Keratinocyte (primary cell): ENCODE results near the gene NFKBIL1. TPM values are rescaled to one million over a fixed set of nuclear protein-coding genes. Genes with fewer than 3 reads are reported as not detected.
A peak's percentile ranks its signal among the peaks of the same experiment; 100 is the strongest.
"Not testable (repeated sequence)": the region's sequence is repeated elsewhere in the genome, so short reads cannot be mapped to it uniquely, and the experiment has no call there.

ENCODE experiments used
- DNase-seq: peaks from one replicate; pipeline ENCODE4 v3.0.0-alpha.2; 2011; ENCODE audit warnings: low read depth, missing footprints, low spot score
- FAIRE-seq: peaks from 2 replicates; lab custom pipeline; 2011; peaks lifted over from hg19 to GRCh38; lab: Jason Lieb, UNC
- H2AFZ ChIP-seq: 2 replicates; pipeline ENCODE4 v1.6.0; 2012; ENCODE audit warnings: low read length, control low read depth, inconsistent platforms; ENCODE audit not compliant: control insufficient read depth
- H3K27ac ChIP-seq: 2 replicates; pipeline ENCODE4 v1.5.1; 2011; ENCODE audit warnings: low read length; ENCODE audit not compliant: control insufficient read depth, insufficient read depth
- H3K27me3 ChIP-seq: 3 replicates; pipeline ENCODE4 v1.6.0; 2011; ENCODE audit warnings: low read length; ENCODE audit not compliant: control insufficient read depth, insufficient read depth; ENCODE audit errors: extremely low read depth
- H3K36me3 ChIP-seq, 2 experiments: 2 replicates in 1 of 2; 3 replicates in 1 of 2; pipeline ENCODE4 v1.5.1; 2011; ENCODE audit warnings: low read length in 2 of 2, mild to moderate bottlenecking in 1 of 2; ENCODE audit not compliant: control insufficient read depth in 2 of 2, insufficient read depth in 2 of 2; ENCODE audit errors: extremely low read depth in 1 of 2
- H3K4me1 ChIP-seq: 3 replicates; pipeline ENCODE4 v1.5.1; 2011; ENCODE audit warnings: low read length; ENCODE audit not compliant: control insufficient read depth, insufficient read depth; ENCODE audit errors: extremely low read depth
- H3K4me2 ChIP-seq: 3 replicates; pipeline ENCODE4 v1.6.0; 2011; ENCODE audit warnings: low read depth, low read length; ENCODE audit not compliant: control insufficient read depth, insufficient read depth; ENCODE audit errors: extremely low read depth
- H3K4me3 ChIP-seq, 3 experiments: fragments of 200-600 bp in 1 of 3; sonication (generic) in 1 of 3; 2 replicates in 2 of 3; 3 replicates in 1 of 3; pipeline ENCODE4 v1.5.1; 2011 to 2016; ENCODE audit warnings: low read length in 3 of 3, mild to moderate bottlenecking in 3 of 3, control low read depth in 2 of 3, inconsistent platforms in 1 of 3, low read depth in 1 of 3, mixed read lengths in 1 of 3, mixed run types in 1 of 3, moderate library complexity in 1 of 3; ENCODE audit not compliant: control insufficient read depth in 2 of 3, insufficient read depth in 2 of 3; ENCODE audit errors: extremely low read depth in 1 of 3
- H3K79me2 ChIP-seq: 2 replicates; pipeline ENCODE4 v1.6.0; 2012; ENCODE audit warnings: low read length; ENCODE audit not compliant: control insufficient read depth, insufficient read depth
- H3K9ac ChIP-seq: 3 replicates; pipeline ENCODE4 v1.6.0; 2011; ENCODE audit warnings: low read length; ENCODE audit not compliant: control insufficient read depth, insufficient read depth; ENCODE audit errors: extremely low read depth
- H3K9me1 ChIP-seq: 3 replicates; pipeline ENCODE4 v1.6.0; 2011; ENCODE audit warnings: low read length; ENCODE audit not compliant: control insufficient read depth, insufficient read depth; ENCODE audit errors: extremely low read depth
- H3K9me3 ChIP-seq: 2 replicates; pipeline ENCODE4 v1.5.1; 2012; ENCODE audit warnings: low read depth, low read length; ENCODE audit not compliant: control insufficient read depth
- H4K20me1 ChIP-seq: 3 replicates; pipeline ENCODE4 v1.6.0; 2011; ENCODE audit warnings: low read length; ENCODE audit not compliant: control insufficient read depth, insufficient read depth; ENCODE audit errors: extremely low read depth
- CTCF ChIP-seq, 3 experiments: IDR thresholded peaks in 1 of 3; conservative IDR thresholded peaks in 1 of 3; optimal IDR thresholded peaks in 1 of 3; 2 replicates in 2 of 3; 3 replicates in 1 of 3; pipeline versions ENCODE3 to v1.5.1; 2011; ENCODE audit warnings: low read length in 3 of 3, mild to moderate bottlenecking in 3 of 3, moderate library complexity in 2 of 3, control low read depth in 1 of 3, inconsistent platforms in 1 of 3; ENCODE audit not compliant: insufficient read depth in 2 of 3; ENCODE audit errors: extremely low read depth in 1 of 3
- EZH2 ChIP-seq: IDR thresholded peaks from one replicate; pipeline ENCODE4 v1.6.1; 2012; ENCODE audit warnings: inconsistent platforms, mild to moderate bottlenecking, low read length, moderate library complexity
- dilution Hi-C: fragments of 300-500 bp; cut with MboI; formaldehyde crosslinking; loops from one replicate; pipeline ENCODE4 v1.7.0; 2020; ENCODE audit warnings: low sequenced_read_pairs; ENCODE audit not compliant: extremely low pct_ligation_motif_present
- polyA minus RNA-seq, 3 experiments: library from RNA; depleted of rRNA, polyadenylated mRNA; stranded (reverse); fragments of >200 nt; gene quantifications; 1 replicate in 1 of 3; 2 replicates in 1 of 3; 3 replicates in 1 of 3; pipeline ENCODE4 v1.2.3, GENCODE V29; 2011
- polyA plus RNA-seq, 5 experiments: library from polyadenylated mRNA; depleted of rRNA in 3 of 5; stranded (reverse) in 3 of 5; stranded (forward) in 1 of 5; unstranded in 1 of 5; fragments of >200 nt; gene quantifications; 1 replicate in 1 of 5; 2 replicates in 3 of 5; 3 replicates in 1 of 5; pipeline versions ENCODE4 v1.2.1 to v1.2.3, GENCODE V29; 2011 to 2012; ENCODE audit warnings: missing spikeins in 2 of 5, low read depth in 1 of 5, low replicate concordance in 1 of 5

The NFKBIL1 gene
- polyA plus RNA-seq (4.8 to 8.9 TPM (median 7.2 TPM) in 3 replicates), polyA minus RNA-seq (1.2 to 6.2 TPM (median 2.1 TPM) in 3 replicates)
- polyA plus RNA-seq (2011; ENCODE audit: low read depth): 3.9 TPM
- polyA plus RNA-seq (2011; cell fraction: cytosol; rRNA removed): 4.1 and 11.0 TPM in 2 replicates
- 5.9 and 10.3 TPM in 2 replicates for polyA plus RNA-seq (2011; cell fraction: nucleus; rRNA removed)
- 11.1 and 11.7 TPM in 2 replicates for polyA plus RNA-seq (2012; ENCODE audit: low replicate concordance)
- polyA minus RNA-seq (2011; cell fraction: cytosol; rRNA and poly(A)+ RNA removed): 15.3 TPM
- polyA minus RNA-seq (2011; cell fraction: nucleus; rRNA and poly(A)+ RNA removed): 5.4 and 6.5 TPM in 2 replicates

- Histone ChIP-seq H4K20me1 (no peaks in the 10 kb centered on the region), H3K27me3 (no peaks in the 10 kb centered on the region), H3K79me2 (peaks cover 15% of the 10 kb centered on the region), H3K4me1 (peaks cover 15% of the 10 kb centered on the region), H3K9ac (peak within 1 kb of the TSS; percentile 89), H3K36me3 (peaks cover 13% of the 10 kb centered on the region in 2 experiments), H3K27ac (peak within 1 kb of the TSS; percentile 86), H3K4me2 (peak within 1 kb of the TSS; percentile 98), H3K9me3 (no peaks in the 10 kb centered on the region), H3K9me1 (no peaks in the 10 kb centered on the region), H3K4me3 (peak within 1 kb of the TSS; percentile 55 to 86 (median 85)), H2AFZ (peak within 1 kb of the TSS; percentile 93)
- dilution Hi-C loops: no loop called here
- FAIRE-seq (peak; percentile 51), DNase-seq (peak; percentile 57)
- TF ChIP-seq EZH2 (no peak), CTCF (optimal IDR thresholded peaks at IDR 0.05 in 1 of 3, IDR thresholded peaks at IDR 0.05 in 1 of 3, conservative IDR thresholded peaks at IDR 0.05 in 1 of 3; ENCODE audit: extremely low read depth in 1 of 3, insufficient read depth in 2 of 3, low read length in 3 of 3) (peak in 1 of 3 experiments; percentile 1)
These were observed at the start of gene NFKBIL1 for GRCh38 chr6:31546958-31547726. TSS of gene NFKBIL1 (plus strand) at chr6:31547608. CDS start at chr6:31547695, 87 bp downstream.

GRCh38 chr6:31498748-31499147, 48.7 kb upstream of the NFKBIL1 start:
- Histone ChIP-seq H3K36me3 (no peaks in the 10 kb centered on the region), H3K9me1 (no peaks in the 10 kb centered on the region), H2AFZ (peak overlapping the region; percentile 10), H3K79me2 (peaks cover 22% of the 10 kb centered on the region), H3K4me3 (peak overlapping the region; percentile 24 to 53 (median 48)), H3K4me2 (peak overlapping the region; percentile 62), H4K20me1 (no peaks in the 10 kb centered on the region), H3K9me3 (no peaks in the 10 kb centered on the region), H3K9ac (peak overlapping the region; percentile 11), H3K4me1 (peaks cover 20% of the 10 kb centered on the region), H3K27me3 (no peaks in the 10 kb centered on the region), H3K27ac (no peak overlapping the region)
- FAIRE-seq: no peak
- dilution Hi-C loops: no loop called here
- DNase-seq: no peak
- no peak for TF ChIP-seq EZH2
- no peak for TF ChIP-seq CTCF (optimal IDR thresholded peaks at IDR 0.05 in 1 of 3, IDR thresholded peaks at IDR 0.05 in 1 of 3, conservative IDR thresholded peaks at IDR 0.05 in 1 of 3; ENCODE audit: extremely low read depth in 1 of 3, insufficient read depth in 2 of 3, low read length in 3 of 3)

GRCh38 chr6:31499648-31500047, 47.8 kb upstream of the NFKBIL1 start:
- dilution Hi-C loops, H3K4me3 ChIP-seq, H3K27me3 ChIP-seq, H3K9me1 ChIP-seq, H3K9ac ChIP-seq, H4K20me1 ChIP-seq, FAIRE-seq, H3K27ac ChIP-seq, DNase-seq, H3K9me3 ChIP-seq, H3K36me3 ChIP-seq, H2AFZ ChIP-seq: not testable (repeated sequence)
- H3K79me2 ChIP-seq: peaks cover 25% of the 10 kb centered on the region
- H3K4me1 ChIP-seq: peaks cover 20% of the 10 kb centered on the region
- H3K4me2 ChIP-seq: peak overlapping the region; percentile 62
